Activated CD8-positive, alpha-beta T cell treated with anti-CD3 and anti-CD28 coated beads for 36 hours (primary cell): ENCODE data around the gene CREB3L1. TPM values are rescaled to one million over a fixed set of nuclear protein-coding genes. Genes with fewer than 3 reads are reported as not detected.

Experiments used
- ATAC-seq: fragments of 200-7000 bp; cut with Tn5 transposase; one replicate; pipeline ENCODE4 v1.10.0; 2021; ENCODE audit warnings: mild to moderate bottlenecking, moderate library complexity
- CTCF ChIA-PET: fragments of 350-600 bp; sonication (Branson Sonifier 250); formaldehyde crosslinking; loops from one replicate; lab custom pipeline; 2021; ENCODE audit warnings: antibody characterized with exemption; lab: Charles Lee
- POLR2A ChIA-PET: fragments of 350-600 bp; sonication (Branson Sonifier 250); formaldehyde crosslinking; loops from one replicate; lab custom pipeline; 2021; ENCODE audit warnings: antibody characterized with exemption; lab: Charles Lee
- DNase-seq: peaks from one replicate; pipeline ENCODE4 v3.0.0-alpha.2; 2020
- H3K27ac Mint-ChIP-seq: one replicate; pipeline ENCODE4 v1.8.0; 2021; ENCODE audit warnings: mild to moderate bottlenecking, mixed read lengths
- H3K27me3 Mint-ChIP-seq: one replicate; pipeline ENCODE4 v1.8.0; 2021; ENCODE audit warnings: mixed read lengths
- H3K36me3 Mint-ChIP-seq: one replicate; pipeline ENCODE4 v1.8.0; 2021; ENCODE audit warnings: low read depth, mixed read lengths
- H3K4me1 Mint-ChIP-seq: one replicate; pipeline ENCODE4 v1.8.0; 2021; ENCODE audit warnings: low read depth, mixed read lengths
- H3K4me3 Mint-ChIP-seq: one replicate; pipeline ENCODE4 v1.8.0; 2021; ENCODE audit warnings: mild to moderate bottlenecking, moderate library complexity, mixed read lengths
- H3K9me3 Mint-ChIP-seq: one replicate; pipeline ENCODE4 v1.8.0; 2021; ENCODE audit warnings: mixed read lengths
- intact Hi-C: fragments of 100-400 bp; cut with micrococcal nuclease; formaldehyde crosslinking; loops from one replicate; pipeline ENCODE4 v1.10.0; 2022
- total RNA-seq, 2 experiments: library from RNA; stranded (reverse); gene quantifications; one replicate each; pipeline ENCODE4 v1.2.3, GENCODE V29; 2021
- TF ChIP-seq, protein P1 (sequence below): fragments of 200-600 bp; IDR thresholded peaks from one replicate; pipeline ENCODE4 v1.8.0; 2022; ENCODE audit warnings: antibody characterized with exemption, mild to moderate bottlenecking

CREB3L1 gene
- total RNA-seq, 2 experiments from 2014 or later: not detected

DNA sequence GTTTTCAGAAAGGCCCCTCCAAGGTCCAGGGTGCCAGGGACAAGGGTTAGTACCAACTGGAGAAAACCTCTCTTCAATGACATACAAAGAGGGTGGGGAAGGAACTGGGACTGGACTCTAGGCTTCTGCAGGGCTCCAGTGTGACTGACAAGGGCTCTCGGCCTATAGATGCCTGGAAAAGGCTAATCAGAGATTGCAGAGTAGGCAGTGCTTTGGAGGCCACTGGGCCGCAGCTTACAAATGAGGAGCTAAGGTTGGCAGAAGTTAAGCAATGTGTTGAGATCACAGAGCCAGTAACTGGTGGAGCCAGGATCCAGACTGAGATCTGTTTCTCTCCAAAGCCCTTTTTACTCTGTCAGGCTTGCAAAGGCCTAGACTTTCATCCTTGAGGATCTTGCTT lies 62.4 kb downstream of the CREB3L1 start:
- H3K27ac Mint-ChIP-seq: no peak overlapping the region
- H3K27me3 Mint-ChIP-seq: no peaks in the 10 kb centered on the region
- H3K4me3 Mint-ChIP-seq: no peak overlapping the region
- ChIA-PET CTCF (interaction anchor here (0.8 to 4.5 kb wide), 6 partner anchors 9 to 222 kb away, joined by 3 to 17 read pairs (median 4); no protein-coding TSS in a partner anchor), POLR2A (interaction anchor here (0.8 kb wide), 1 partner anchor 28 kb away, joined by 3 read pairs; no protein-coding TSS in a partner anchor)
- DNase-seq (no peak), ATAC-seq (no peak)
- peaks cover 38% of the 10 kb centered on the region for H3K4me1 Mint-ChIP-seq
- H3K36me3 Mint-ChIP-seq: no peaks in the 10 kb centered on the region
- no peaks in the 10 kb centered on the region for H3K9me3 Mint-ChIP-seq
- intact Hi-C loops: no loop called here
- TF ChIP-seq, protein P1, sequence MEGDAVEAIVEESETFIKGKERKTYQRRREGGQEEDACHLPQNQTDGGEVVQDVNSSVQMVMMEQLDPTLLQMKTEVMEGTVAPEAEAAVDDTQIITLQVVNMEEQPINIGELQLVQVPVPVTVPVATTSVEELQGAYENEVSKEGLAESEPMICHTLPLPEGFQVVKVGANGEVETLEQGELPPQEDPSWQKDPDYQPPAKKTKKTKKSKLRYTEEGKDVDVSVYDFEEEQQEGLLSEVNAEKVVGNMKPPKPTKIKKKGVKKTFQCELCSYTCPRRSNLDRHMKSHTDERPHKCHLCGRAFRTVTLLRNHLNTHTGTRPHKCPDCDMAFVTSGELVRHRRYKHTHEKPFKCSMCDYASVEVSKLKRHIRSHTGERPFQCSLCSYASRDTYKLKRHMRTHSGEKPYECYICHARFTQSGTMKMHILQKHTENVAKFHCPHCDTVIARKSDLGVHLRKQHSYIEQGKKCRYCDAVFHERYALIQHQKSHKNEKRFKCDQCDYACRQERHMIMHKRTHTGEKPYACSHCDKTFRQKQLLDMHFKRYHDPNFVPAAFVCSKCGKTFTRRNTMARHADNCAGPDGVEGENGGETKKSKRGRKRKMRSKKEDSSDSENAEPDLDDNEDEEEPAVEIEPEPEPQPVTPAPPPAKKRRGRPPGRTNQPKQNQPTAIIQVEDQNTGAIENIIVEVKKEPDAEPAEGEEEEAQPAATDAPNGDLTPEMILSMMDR: no peak

- DNase-seq (no peak), ATAC-seq (no peak)
- ChIA-PET CTCF (interaction anchor here (1.0 to 3.2 kb wide), 5 partner anchors 11 to 103 kb away, joined by 3 to 15 read pairs (median 3); no protein-coding TSS in a partner anchor), POLR2A (interaction anchor here (0.8 to 0.9 kb wide), 2 partner anchors 9 kb away, joined by 3 to 4 read pairs; no protein-coding TSS in a partner anchor)
- Mint-ChIP-seq H3K36me3 (no peaks in the 10 kb centered on the region), H3K4me1 (peaks cover 51% of the 10 kb centered on the region), H3K27ac (no peak overlapping the region), H3K27me3 (no peaks in the 10 kb centered on the region), H3K4me3 (no peak overlapping the region), H3K9me3 (no peaks in the 10 kb centered on the region)
- TF ChIP-seq, protein P1: no peak
- intact Hi-C loops: no loop called here
Observed at GRCh38 chr11:46341454-46341853, 64.0 kb downstream of the CREB3L1 start.

- ATAC-seq (no peak), DNase-seq (peak; percentile 32)
- Mint-ChIP-seq H3K9me3 (no peaks in the 10 kb centered on the region), H3K4me1 (peaks cover 57% of the 10 kb centered on the region), H3K4me3 (no peak overlapping the region), H3K27ac (peak overlapping the region; percentile 20), H3K36me3 (no peaks in the 10 kb centered on the region), H3K27me3 (no peaks in the 10 kb centered on the region)
- ChIA-PET CTCF (interaction anchor here (1.0 to 20.2 kb wide), 7 partner anchors 10 to 103 kb away, joined by 3 to 480 read pairs (median 15); no protein-coding TSS in a partner anchor), POLR2A (interaction anchor here (0.8 kb wide), 1 partner anchor 10 kb away, joined by 3 read pairs; no protein-coding TSS in a partner anchor)
- intact Hi-C loops: no loop called here
- TF ChIP-seq, protein P1: no peak
Observed at GRCh38 chr11:46342239-46342638, 64.8 kb downstream of the CREB3L1 start.

GRCh38 chr11:46343520-46343919 lies 66.1 kb downstream of the CREB3L1 start:
- POLR2A ChIA-PET: interaction anchor here (1.6 kb wide), 1 partner anchor 10 kb away, joined by 5 read pairs; no protein-coding TSS in a partner anchor
- ATAC-seq: no peak
- intact Hi-C loops: no loop called here

More at GRCh38 chr11:46343520-46343919, 66.1 kb downstream of the CREB3L1 start:
- DNase-seq: no peak
- Mint-ChIP-seq H3K9me3 (no peaks in the 10 kb centered on the region), H3K4me3 (no peak overlapping the region), H3K36me3 (no peaks in the 10 kb centered on the region), H3K27me3 (no peaks in the 10 kb centered on the region), H3K4me1 (peaks cover 48% of the 10 kb centered on the region), H3K27ac (no peak overlapping the region)
- TF ChIP-seq, protein P1: no peak
- CTCF ChIA-PET: interaction anchor here (1.6 to 20.2 kb wide), 5 partner anchors 9 to 105 kb away, joined by 4 to 480 read pairs (median 25); no protein-coding TSS in a partner anchor
